PC-9 (cell line): ENCODE measurements around the gene DAND5.

Experiments used
- EZH2 ChIP-seq: fragments of 200-600 bp; sonication (generic); IDR thresholded peaks from 2 replicates; pipeline ENCODE4 v1.8.0; 2017; ENCODE audit warnings: antibody characterized with exemption, low read depth
- TF ChIP-seq, protein P1 (sequence below): fragments of 200-600 bp; sonication (generic); conservative IDR thresholded peaks from 2 replicates; pipeline ENCODE4 v1.6.1; 2017; ENCODE audit warnings: mixed run types, antibody characterized with exemption, mild to moderate bottlenecking, moderate library complexity

- TF ChIP-seq, protein P1, sequence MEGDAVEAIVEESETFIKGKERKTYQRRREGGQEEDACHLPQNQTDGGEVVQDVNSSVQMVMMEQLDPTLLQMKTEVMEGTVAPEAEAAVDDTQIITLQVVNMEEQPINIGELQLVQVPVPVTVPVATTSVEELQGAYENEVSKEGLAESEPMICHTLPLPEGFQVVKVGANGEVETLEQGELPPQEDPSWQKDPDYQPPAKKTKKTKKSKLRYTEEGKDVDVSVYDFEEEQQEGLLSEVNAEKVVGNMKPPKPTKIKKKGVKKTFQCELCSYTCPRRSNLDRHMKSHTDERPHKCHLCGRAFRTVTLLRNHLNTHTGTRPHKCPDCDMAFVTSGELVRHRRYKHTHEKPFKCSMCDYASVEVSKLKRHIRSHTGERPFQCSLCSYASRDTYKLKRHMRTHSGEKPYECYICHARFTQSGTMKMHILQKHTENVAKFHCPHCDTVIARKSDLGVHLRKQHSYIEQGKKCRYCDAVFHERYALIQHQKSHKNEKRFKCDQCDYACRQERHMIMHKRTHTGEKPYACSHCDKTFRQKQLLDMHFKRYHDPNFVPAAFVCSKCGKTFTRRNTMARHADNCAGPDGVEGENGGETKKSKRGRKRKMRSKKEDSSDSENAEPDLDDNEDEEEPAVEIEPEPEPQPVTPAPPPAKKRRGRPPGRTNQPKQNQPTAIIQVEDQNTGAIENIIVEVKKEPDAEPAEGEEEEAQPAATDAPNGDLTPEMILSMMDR: no peak
- TF ChIP-seq EZH2: no peak
Observed at GRCh38 chr19:13004273-13004672, 34.9 kb downstream of the DAND5 start.
